Frontal cortex (tissue), 4 donors: ENCODE data around the gene P2RX2. TPM values are rescaled to one million over a fixed set of nuclear protein-coding genes. Genes with fewer than 3 reads are reported as not detected.
A peak's percentile ranks its signal among the peaks of the same experiment; 100 is the strongest.

ENCODE experiments used
- DNase-seq, 2 donors: peaks; one replicate each; pipeline ENCODE4 v3.0.0; 2012; ENCODE audit warnings: low spot score in 2 of 2
- FAIRE-seq: peaks from 2 replicates; lab custom pipeline; 2012; peaks lifted over from hg19 to GRCh38; lab: Jason Lieb, UNC
- total RNA-seq: library from RNA; depleted of rRNA; stranded (reverse); fragments of >200 nt; gene quantifications from one replicate; pipeline ENCODE4 v1.2.3, GENCODE V29; 2014
- donor health status: control.
- donor health status: control.
- donor health status: control.

Gene P2RX2
- total RNA-seq, 1 donor from 2014 or later, result not detected

- DNase-seq (no peak), FAIRE-seq (no peak)
These were observed 14.1 kb downstream of the P2RX2 start for GRCh38 chr12:132632521-132633228.

GRCh38 chr12:132633398-132633797 lies 14.8 kb downstream of the P2RX2 start:
- no peak for DNase-seq
- no peak for FAIRE-seq

GRCh38 chr12:132633901-132634300 lies 15.3 kb downstream of the P2RX2 start:
- DNase-seq (no peak), FAIRE-seq (no peak)

- no peak for DNase-seq
- FAIRE-seq, result no peak
These were observed 15.9 kb downstream of the P2RX2 start for GRCh38 chr12:132634411-132634990.

- DNase-seq (no peak), FAIRE-seq (no peak)
These were observed 16.7 kb downstream of the P2RX2 start for GRCh38 chr12:132635076-132635955.

- DNase-seq, result no peak
- FAIRE-seq, result no peak
These were observed 19.2 kb downstream of the P2RX2 start for GRCh38 chr12:132637811-132638210.

- FAIRE-seq (no peak), DNase-seq (peak in 1 of 2 donors; percentile 74)
These were observed 20.2 kb downstream of the P2RX2 start for GRCh38 chr12:132638541-132639408.

GRCh38 chr12:132639956-132640520 lies 21.5 kb downstream of the P2RX2 start:
- FAIRE-seq (no peak), DNase-seq (no peak)

- FAIRE-seq, result no peak
- no peak for DNase-seq
These were observed 22.4 kb downstream of the P2RX2 start for GRCh38 chr12:132640936-132641335.

- DNase-seq (no peak), FAIRE-seq (no peak)
These were observed 23.5 kb downstream of the P2RX2 start for GRCh38 chr12:132641811-132642650.

GRCh38 chr12:132642846-132643835 lies 24.6 kb downstream of the P2RX2 start:
- DNase-seq, result no peak
- FAIRE-seq, result no peak

- FAIRE-seq (no peak), DNase-seq (no peak)
These were observed 28.3 kb downstream of the P2RX2 start for GRCh38 chr12:132646850-132647249.

- FAIRE-seq, result no peak
- DNase-seq, result no peak
These were observed 29.3 kb downstream of the P2RX2 start for GRCh38 chr12:132647858-132648257.

- FAIRE-seq (no peak), DNase-seq (no peak)
These were observed 30.1 kb downstream of the P2RX2 start for GRCh38 chr12:132648616-132649225.

- FAIRE-seq, result no peak
- DNase-seq, result no peak
These were observed 30.8 kb downstream of the P2RX2 start for GRCh38 chr12:132649226-132649945.

- FAIRE-seq (no peak), DNase-seq (no peak)
These were observed 33.0 kb downstream of the P2RX2 start for GRCh38 chr12:132651444-132652100.
